Measurements from ENCODE around the gene GFI1B. TPM values are rescaled to one million over a fixed set of nuclear protein-coding genes. Genes with fewer than 3 reads are reported as not detected.
"Not testable (repeated sequence)": the region's sequence is repeated elsewhere in the genome, so short reads cannot be mapped to it uniquely, and the experiment has no call there.

Gene GFI1B
- polyA plus RNA-seq, 3 donors: 0.02 to 0.04 TPM; not detected in 1

DNA sequence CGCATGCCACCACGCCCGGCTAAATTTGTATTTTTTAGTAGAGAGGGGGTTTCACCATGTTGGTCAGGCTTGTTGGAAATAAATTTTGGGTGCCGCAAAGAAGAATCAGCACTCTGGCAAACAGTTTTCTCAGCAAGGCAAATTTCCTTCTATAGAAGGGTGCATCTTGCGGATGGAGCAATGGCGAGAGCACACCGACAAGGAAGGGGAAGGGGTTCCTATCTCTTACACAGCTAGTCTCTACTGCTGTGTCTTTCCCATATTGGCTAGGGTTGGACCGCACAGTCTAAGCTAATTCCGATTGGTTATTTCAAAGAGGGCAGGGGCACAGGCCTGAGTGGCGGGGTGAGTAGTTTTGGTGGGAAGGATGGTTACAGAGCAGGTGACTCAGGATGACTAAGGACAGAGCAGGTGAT is 53.0 kb downstream of the GFI1B start:
- 58 to 72% (median 68%) methylated on average over 10 of the region's 10 CpGs for WGBS, 3 donors
- no peak overlapping the region for H3K27ac ChIP-seq (ENCODE audit: low read depth, low read length)

DNA sequence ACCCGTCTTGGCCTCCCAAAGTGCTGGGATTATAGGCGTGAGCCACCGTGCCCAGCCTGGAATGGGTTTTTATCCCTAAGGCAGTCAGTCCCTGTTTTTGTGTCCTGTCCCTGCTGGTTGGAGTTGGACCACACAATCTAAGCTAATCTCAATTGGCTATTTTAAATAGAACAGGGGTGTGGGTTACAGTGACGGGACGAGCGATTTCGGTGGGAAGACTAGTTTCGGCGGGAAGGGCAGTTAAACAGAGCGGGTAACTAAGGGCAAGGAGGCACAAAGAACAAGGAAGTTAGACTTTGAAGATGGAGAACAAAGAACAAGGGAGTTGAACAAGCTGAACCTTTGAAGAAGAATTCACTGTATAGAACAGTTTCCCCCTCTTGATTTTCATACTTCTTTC is 53.7 kb downstream of the GFI1B start:
- H3K27ac ChIP-seq (ENCODE audit: low read depth, low read length): no peak overlapping the region
- WGBS, 3 donors: 91 to 95% (median 93%) methylated on average over 10 of the region's 10 CpGs

DNA sequence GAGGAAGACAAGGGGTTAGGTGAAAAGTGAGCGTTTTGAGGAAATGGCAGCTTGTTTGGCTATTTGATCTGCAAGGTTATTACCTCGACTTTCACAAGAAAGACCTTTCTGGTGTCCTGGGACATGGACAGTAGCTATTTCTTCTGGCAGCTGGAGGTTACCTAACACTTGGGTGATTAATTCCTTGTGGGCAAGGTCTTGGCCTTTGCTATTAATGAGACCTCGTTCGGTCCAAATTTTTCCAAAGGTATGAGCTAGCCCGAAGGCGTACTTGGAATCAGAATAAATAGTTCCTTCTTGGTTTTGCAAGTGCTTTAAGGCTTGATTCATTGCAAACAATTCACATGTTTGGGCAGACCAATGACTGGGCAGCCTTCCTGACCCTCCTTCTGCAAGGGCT is 57.2 kb downstream of the GFI1B start:
- WGBS, 3 donors: 63 to 80% (median 72%) methylated on average over 6 of the region's 6 CpGs
- no peak overlapping the region for H3K27ac ChIP-seq (ENCODE audit: low read depth, low read length)

DNA sequence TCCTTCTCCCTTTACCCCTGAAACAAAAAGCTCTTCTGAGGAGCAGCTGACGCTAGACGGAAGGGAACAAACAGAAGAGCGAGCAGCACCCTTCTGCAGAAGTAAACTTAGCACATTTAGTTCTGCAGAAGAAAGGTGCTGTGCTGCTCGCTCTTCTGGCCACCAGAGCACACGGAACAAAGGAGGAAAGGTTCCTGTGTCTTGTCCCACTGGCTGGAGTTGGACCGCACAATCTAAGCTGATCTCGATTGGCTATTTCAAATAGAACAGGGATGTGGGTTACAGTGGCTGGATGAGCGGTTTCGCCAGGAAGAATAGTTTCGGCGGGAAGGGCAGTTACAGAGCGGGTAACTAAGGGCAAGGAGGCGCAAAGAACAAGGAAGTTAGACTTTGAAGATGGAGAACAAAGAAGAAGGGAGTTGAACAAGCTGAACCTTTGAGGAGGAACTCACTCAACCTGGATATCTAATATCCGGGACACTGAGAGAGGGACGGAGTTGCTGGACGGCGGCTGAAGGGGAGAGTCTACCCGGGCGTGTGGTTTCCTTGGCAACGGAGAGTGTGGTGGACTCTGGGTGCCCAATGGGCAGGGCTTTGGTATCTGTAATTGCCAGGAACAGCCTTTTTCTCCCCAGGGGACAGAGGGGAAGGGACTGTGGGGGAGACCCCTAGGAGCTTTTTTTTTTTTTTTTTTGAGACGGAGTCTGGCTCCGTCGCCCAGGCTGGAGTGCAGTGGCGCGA is 59.5 kb downstream of the GFI1B start:
- WGBS, 3 donors: 87 to 92% (median 89%) methylated on average over 25 of the region's 25 CpGs
- H3K27ac ChIP-seq (ENCODE audit: low read depth, low read length): no peak overlapping the region

DNA sequence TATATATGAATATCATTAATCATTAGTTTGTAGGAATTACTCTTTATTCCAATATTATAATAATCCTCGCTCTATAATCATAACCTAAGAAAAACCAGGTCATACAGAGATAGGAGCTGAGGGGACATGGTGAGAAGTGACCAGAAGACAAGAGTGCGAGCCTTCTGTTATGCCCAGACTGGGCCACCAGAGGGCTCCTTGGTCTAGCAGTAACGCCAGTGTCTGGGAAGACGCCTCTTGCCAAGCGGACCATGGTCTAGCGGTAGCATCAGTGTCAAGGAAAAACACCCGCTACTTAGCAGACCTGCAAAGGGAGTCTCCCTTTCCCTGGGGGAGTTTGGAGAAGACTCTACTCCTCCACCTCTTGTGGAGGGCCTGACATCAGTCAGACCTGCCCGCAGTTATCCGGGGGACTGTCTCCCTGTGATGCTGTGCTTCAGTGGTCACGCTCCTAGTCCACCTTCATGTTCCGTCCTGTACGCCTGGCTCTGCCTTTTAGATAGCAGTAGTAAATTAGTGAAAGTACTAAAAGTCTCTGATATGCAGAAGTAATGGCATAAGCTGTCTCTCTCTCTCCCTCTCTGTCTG is 62.5 kb downstream of the GFI1B start:
- 72 to 88% (median 85%) methylated on average over 12 of the region's 12 CpGs for WGBS, 3 donors
- H3K27ac ChIP-seq (ENCODE audit: low read depth, low read length): not testable (repeated sequence)

Other genes with a start within 250 kb of the GFI1B start
- gene AK8, start 100.4 kb upstream of the GFI1B start, polyA plus RNA-seq: under 1 TPM in 2 of 3 donors, not detected in 1; 0.12 to 0.66 TPM
- 1 to 10 TPM; 2.9 to 6.3 (median 3.1) TPM for gene SPACA9, start 99.8 kb upstream of the GFI1B start, polyA plus RNA-seq
- gene TSC1, start 34.1 kb upstream of the GFI1B start, polyA plus RNA-seq: 10 to 100 TPM in 2 of 3 donors, 1 to 10 TPM in 1; 8.8 to 13.8 (median 11.4) TPM
- gene GTF3C5, start 52.3 kb downstream of the GFI1B start, polyA plus RNA-seq: 10 to 100 TPM; 30.6 to 38.3 (median 30.8) TPM
- 1,000 to 10,000 TPM in 1 of 3 donors, 1 to 10 TPM in 2; 1.5 to 9,324 (median 2.5) TPM for gene CEL, start 83.3 kb downstream of the GFI1B start, polyA plus RNA-seq
- gene RALGDS, start 142.5 kb downstream of the GFI1B start, polyA plus RNA-seq: 10 to 100 TPM; 31.0 to 98.2 (median 68.8) TPM
- 10 to 100 TPM in 1 of 3 donors, 1 to 10 TPM in 2; 2.6 to 10.7 (median 9.9) TPM for gene GBGT1, start 185.2 kb downstream of the GFI1B start, polyA plus RNA-seq
- not detected for gene OBP2B, start 230.6 kb downstream of the GFI1B start, polyA plus RNA-seq